ENCODE results near the gene ISCU.
A peak's percentile ranks its signal among the peaks of the same experiment; 100 is the strongest.

Gene ISCU

DNA sequence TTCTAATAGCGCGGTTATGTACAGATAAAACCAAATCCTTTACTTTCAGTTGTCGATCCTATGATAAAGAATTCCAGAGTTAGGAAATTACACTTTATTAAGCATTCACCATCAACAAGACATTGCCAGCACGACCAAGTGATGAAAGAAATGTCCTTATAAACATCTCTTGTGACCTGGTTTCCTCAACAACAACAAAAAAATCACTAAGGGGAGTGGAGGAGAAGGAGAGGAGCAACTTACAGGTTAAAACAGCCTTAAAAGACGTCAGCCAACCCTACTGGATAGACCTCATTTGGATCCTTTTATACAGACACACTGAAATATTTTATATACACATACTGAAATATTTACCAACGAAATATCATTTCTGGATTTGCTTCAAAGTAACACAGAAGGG, 24.2 kb upstream of the ISCU start:
- Mint-ChIP-seq H3K36me3 (ENCODE audit: low read depth) (peaks cover 64% of the 10 kb centered on the region), H3K4me1 (no peaks in the 10 kb centered on the region), H3K4me3 (no peak overlapping the region), H3K9me3 (no peaks in the 10 kb centered on the region), H3K27me3 (ENCODE audit: low read depth, poor library complexity) (no peaks in the 10 kb centered on the region), H3K27ac (no peak overlapping the region)
- TF ChIP-seq, protein P1, sequence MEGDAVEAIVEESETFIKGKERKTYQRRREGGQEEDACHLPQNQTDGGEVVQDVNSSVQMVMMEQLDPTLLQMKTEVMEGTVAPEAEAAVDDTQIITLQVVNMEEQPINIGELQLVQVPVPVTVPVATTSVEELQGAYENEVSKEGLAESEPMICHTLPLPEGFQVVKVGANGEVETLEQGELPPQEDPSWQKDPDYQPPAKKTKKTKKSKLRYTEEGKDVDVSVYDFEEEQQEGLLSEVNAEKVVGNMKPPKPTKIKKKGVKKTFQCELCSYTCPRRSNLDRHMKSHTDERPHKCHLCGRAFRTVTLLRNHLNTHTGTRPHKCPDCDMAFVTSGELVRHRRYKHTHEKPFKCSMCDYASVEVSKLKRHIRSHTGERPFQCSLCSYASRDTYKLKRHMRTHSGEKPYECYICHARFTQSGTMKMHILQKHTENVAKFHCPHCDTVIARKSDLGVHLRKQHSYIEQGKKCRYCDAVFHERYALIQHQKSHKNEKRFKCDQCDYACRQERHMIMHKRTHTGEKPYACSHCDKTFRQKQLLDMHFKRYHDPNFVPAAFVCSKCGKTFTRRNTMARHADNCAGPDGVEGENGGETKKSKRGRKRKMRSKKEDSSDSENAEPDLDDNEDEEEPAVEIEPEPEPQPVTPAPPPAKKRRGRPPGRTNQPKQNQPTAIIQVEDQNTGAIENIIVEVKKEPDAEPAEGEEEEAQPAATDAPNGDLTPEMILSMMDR (IDR thresholded peaks at IDR 0.05): no peak
- no peak for DNase-seq

GRCh38 chr12:108538616-108539195, 23.7 kb upstream of the ISCU start:
- peak overlapping the region; percentile 58 for H3K27ac Mint-ChIP-seq
- H3K4me1 Mint-ChIP-seq: no peaks in the 10 kb centered on the region
- DNase-seq: no peak
- H3K9me3 Mint-ChIP-seq: no peaks in the 10 kb centered on the region
- no peak overlapping the region for H3K4me3 Mint-ChIP-seq
- H3K27me3 Mint-ChIP-seq (ENCODE audit: low read depth, poor library complexity): no peaks in the 10 kb centered on the region
- TF ChIP-seq, protein P1 (IDR thresholded peaks at IDR 0.05): no peak
- H3K36me3 Mint-ChIP-seq (ENCODE audit: low read depth): peaks cover 67% of the 10 kb centered on the region

DNA sequence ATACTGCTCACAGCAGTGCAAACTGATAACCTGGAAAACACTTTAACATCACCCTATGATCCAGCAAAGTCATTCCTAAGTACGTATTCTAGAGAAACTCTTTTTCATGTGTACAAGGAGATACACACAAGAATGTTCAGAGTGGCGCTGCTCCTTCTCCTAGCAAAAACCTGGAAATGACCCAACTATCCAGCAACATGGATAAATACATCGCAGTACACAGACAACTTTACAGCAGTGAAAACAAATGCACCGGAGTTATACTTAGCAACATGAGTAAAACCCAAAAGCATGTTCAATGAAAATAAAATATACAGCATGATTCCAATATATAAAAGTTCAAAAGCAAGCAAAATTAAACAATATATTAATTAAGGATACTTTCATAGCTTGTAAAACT, 20.1 kb upstream of the ISCU start:
- Mint-ChIP-seq H3K4me1 (no peaks in the 10 kb centered on the region), H3K27ac (no peak overlapping the region), H3K9me3 (no peaks in the 10 kb centered on the region), H3K4me3 (no peak overlapping the region), H3K36me3 (ENCODE audit: low read depth) (peaks cover 58% of the 10 kb centered on the region), H3K27me3 (ENCODE audit: low read depth, poor library complexity) (no peaks in the 10 kb centered on the region)
- TF ChIP-seq, protein P1 (IDR thresholded peaks at IDR 0.05): no peak
- DNase-seq: no peak

DNA sequence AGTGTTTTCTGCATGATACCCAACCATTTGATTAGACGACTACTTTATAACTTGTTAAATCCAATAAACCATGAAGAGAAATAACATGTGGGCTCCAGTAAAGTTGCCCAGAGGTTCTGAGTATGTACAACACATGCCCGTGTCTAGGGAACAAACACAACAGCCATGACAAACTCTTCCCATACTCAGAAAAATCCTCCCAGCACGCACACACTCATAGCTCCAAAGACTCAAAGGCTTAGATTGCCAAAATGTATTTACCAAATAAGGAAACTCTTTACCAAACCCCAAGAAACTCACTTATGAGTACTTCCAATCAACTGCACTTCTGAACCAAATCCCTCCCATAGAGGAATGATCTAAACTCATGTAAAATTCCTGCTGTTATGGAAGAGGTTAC, 18.7 kb upstream of the ISCU start:
- peaks cover 56% of the 10 kb centered on the region for H3K36me3 Mint-ChIP-seq (ENCODE audit: low read depth)
- H3K4me1 Mint-ChIP-seq: no peaks in the 10 kb centered on the region
- no peaks in the 10 kb centered on the region for H3K27me3 Mint-ChIP-seq (ENCODE audit: low read depth, poor library complexity)
- no peaks in the 10 kb centered on the region for H3K9me3 Mint-ChIP-seq
- H3K4me3 Mint-ChIP-seq: no peak overlapping the region
- TF ChIP-seq, protein P1 (IDR thresholded peaks at IDR 0.05): no peak
- H3K27ac Mint-ChIP-seq: no peak overlapping the region
- no peak for DNase-seq

- H3K27me3 Mint-ChIP-seq (ENCODE audit: low read depth, poor library complexity): no peaks in the 10 kb centered on the region
- no peak overlapping the region for H3K4me3 Mint-ChIP-seq
- no peak for DNase-seq
- H3K36me3 Mint-ChIP-seq (ENCODE audit: low read depth): peaks cover 47% of the 10 kb centered on the region
- TF ChIP-seq, protein P1 (IDR thresholded peaks at IDR 0.05): no peak
- H3K9me3 Mint-ChIP-seq: no peaks in the 10 kb centered on the region
- peaks cover 1% of the 10 kb centered on the region for H3K4me1 Mint-ChIP-seq
- peak overlapping the region; percentile 74 for H3K27ac Mint-ChIP-seq
Measured at GRCh38 chr12:108547686-108548085, 14.7 kb upstream of the ISCU start.

DNA sequence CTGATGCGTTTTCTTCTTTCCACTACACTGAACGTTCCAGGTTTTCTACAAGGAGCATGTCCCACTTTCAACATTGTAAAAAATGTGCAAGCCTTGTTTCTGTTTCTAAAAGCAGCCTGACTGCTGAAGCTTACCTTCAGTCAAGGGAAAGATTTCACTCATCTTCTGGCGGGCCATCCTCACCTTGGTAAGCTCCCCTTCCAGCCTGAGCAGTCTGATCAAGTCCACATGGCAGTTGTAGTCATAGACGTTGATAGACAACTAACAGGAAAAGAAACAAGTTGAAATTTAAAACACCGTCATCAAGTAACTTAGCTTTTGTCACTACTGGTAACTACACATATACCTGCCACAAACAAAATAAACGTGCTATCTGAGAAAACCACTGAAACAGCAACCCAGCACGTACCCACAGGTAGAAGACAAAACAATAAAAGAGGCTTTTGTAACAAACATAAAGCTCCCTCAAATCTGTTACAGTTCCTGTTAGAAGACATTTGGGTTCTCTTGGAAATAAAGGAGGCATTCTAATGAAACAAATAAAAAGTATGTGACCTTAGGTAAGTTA, 13.4 kb upstream of the ISCU start:
- no peak overlapping the region for H3K27ac Mint-ChIP-seq
- no peak for DNase-seq
- H3K27me3 Mint-ChIP-seq (ENCODE audit: low read depth, poor library complexity): no peaks in the 10 kb centered on the region
- H3K36me3 Mint-ChIP-seq (ENCODE audit: low read depth): peaks cover 36% of the 10 kb centered on the region
- H3K9me3 Mint-ChIP-seq: no peaks in the 10 kb centered on the region
- TF ChIP-seq, protein P1 (IDR thresholded peaks at IDR 0.05): no peak
- H3K4me1 Mint-ChIP-seq: peaks cover 5% of the 10 kb centered on the region
- H3K4me3 Mint-ChIP-seq: no peak overlapping the region

Data from nephron progenitor cell (in vitro differentiated cells).